Mesenchymal stem cell (in vitro differentiated cells and primary cell): ENCODE results near the gene SLC25A21.
A peak's percentile ranks its signal among the peaks of the same experiment; 100 is the strongest.
"Not testable (repeated sequence)": the region's sequence is repeated elsewhere in the genome, so short reads cannot be mapped to it uniquely, and the experiment has no call there.

Experiments used
- DNase-seq: peaks from one replicate; pipeline ENCODE4 v3.0.0-alpha.2; 2013
- H2AFZ ChIP-seq: one replicate; pipeline ENCODE4 v1.6.1; 2013; ENCODE audit warnings: low read depth, mild to moderate bottlenecking, control low read depth, inconsistent platforms, low read length, moderate library complexity
- H2AK5ac ChIP-seq: 2 replicates; pipeline ENCODE4 v1.6.1; 2013; ENCODE audit warnings: low read length, moderate library complexity, mild to moderate bottlenecking, inconsistent platforms; ENCODE audit not compliant: severe bottlenecking
- H2BK120ac ChIP-seq: one replicate; pipeline ENCODE4 v1.6.1; 2013; ENCODE audit warnings: low read depth, mild to moderate bottlenecking, inconsistent platforms, low read length, moderate library complexity
- H2BK12ac ChIP-seq, 2 experiments: one replicate each; pipeline ENCODE4 v1.6.1; 2013; ENCODE audit warnings: inconsistent platforms in 2 of 2, low read length in 2 of 2, mild to moderate bottlenecking in 2 of 2, moderate library complexity in 2 of 2, control low read depth in 1 of 2
- H2BK15ac ChIP-seq: one replicate; pipeline ENCODE4 v1.6.1; 2013; ENCODE audit warnings: mild to moderate bottlenecking, low read depth, inconsistent platforms; ENCODE audit not compliant: poor library complexity, severe bottlenecking
- H2BK5ac ChIP-seq: 2 replicates; pipeline ENCODE4 v1.6.1; 2013; ENCODE audit warnings: low read depth, mild to moderate bottlenecking, low read length, control low read depth, inconsistent platforms; ENCODE audit not compliant: poor library complexity, severe bottlenecking
- H3K14ac ChIP-seq, 2 experiments: one replicate each; pipeline ENCODE4 v1.6.1; 2013; ENCODE audit warnings: inconsistent platforms in 2 of 2, low read length in 2 of 2, control low read depth in 1 of 2, mild to moderate bottlenecking in 1 of 2, moderate library complexity in 1 of 2
- H3K18ac ChIP-seq, 2 experiments: one replicate each; pipeline ENCODE4 v1.6.1; 2013; ENCODE audit warnings: inconsistent platforms in 2 of 2, low read length in 2 of 2, control low read depth in 1 of 2, low read depth in 1 of 2, mild to moderate bottlenecking in 1 of 2
- H3K23ac ChIP-seq, 2 experiments: one replicate each; pipeline ENCODE4 v1.6.1; 2013; ENCODE audit warnings: inconsistent platforms in 2 of 2, low read length in 2 of 2, mild to moderate bottlenecking in 2 of 2, moderate library complexity in 2 of 2, control low read depth in 1 of 2
- H3K27ac ChIP-seq: 2 replicates; pipeline ENCODE4 v1.5.1; 2013; ENCODE audit warnings: mild to moderate bottlenecking, moderate library complexity, low read length, control low read depth, inconsistent platforms; ENCODE audit not compliant: poor library complexity, severe bottlenecking
- H3K27me3 ChIP-seq, 2 experiments: 2 replicates each; pipeline versions ENCODE4 v1.6.1 to v1.7.0; 2013; ENCODE audit warnings: low read length in 2 of 2, mild to moderate bottlenecking in 2 of 2, moderate library complexity in 2 of 2, control low read depth in 1 of 2, inconsistent platforms in 1 of 2; ENCODE audit not compliant: control insufficient read depth in 1 of 2, insufficient read depth in 1 of 2
- H3K36me3 ChIP-seq, 2 experiments: 2 replicates each; pipeline versions ENCODE4 v1.6.1 to v1.7.0; 2013; ENCODE audit warnings: low read length in 2 of 2, control low read depth in 1 of 2, inconsistent platforms in 1 of 2, low read depth in 1 of 2, mild to moderate bottlenecking in 1 of 2; ENCODE audit not compliant: insufficient read depth in 2 of 2, control insufficient read depth in 1 of 2
- H3K4ac ChIP-seq, 2 experiments: one replicate each; pipeline ENCODE4 v1.6.1; 2013; ENCODE audit warnings: inconsistent platforms in 2 of 2, low read length in 2 of 2, mild to moderate bottlenecking in 2 of 2, moderate library complexity in 2 of 2, control low read depth in 1 of 2, low read depth in 1 of 2
- H3K4me1 ChIP-seq: 2 replicates; pipeline ENCODE4 v1.6.1; 2013; ENCODE audit warnings: low read depth, low read length, control low read depth; ENCODE audit not compliant: control insufficient read depth, insufficient read depth
- H3K4me2 ChIP-seq: 2 replicates; pipeline ENCODE4 v1.6.1; 2013; ENCODE audit warnings: low read length, mild to moderate bottlenecking, inconsistent platforms; ENCODE audit not compliant: poor library complexity, severe bottlenecking
- H3K4me3 ChIP-seq, 2 experiments: 2 replicates each; pipeline versions ENCODE4 v1.5.1 to v1.7.0; 2013; ENCODE audit warnings: low read length in 2 of 2, mild to moderate bottlenecking in 2 of 2, control low read depth in 1 of 2, low read depth in 1 of 2; ENCODE audit not compliant: insufficient read depth in 1 of 2
- H3K79me1 ChIP-seq: replicated peaks from 2 replicates; pipeline ENCODE4 v1.6.1; 2013; ENCODE audit warnings: mild to moderate bottlenecking, control low read depth, low read length, inconsistent platforms; ENCODE audit not compliant: poor library complexity, severe bottlenecking
- H3K9ac ChIP-seq: 2 replicates; pipeline ENCODE4 v1.7.0; 2013; ENCODE audit warnings: mild to moderate bottlenecking, low read length, moderate library complexity
- H3K9me3 ChIP-seq: 2 replicates; pipeline ENCODE4 v1.7.0; 2013; ENCODE audit warnings: mild to moderate bottlenecking, low read length; ENCODE audit not compliant: control insufficient read depth
- H4K8ac ChIP-seq: one replicate; pipeline ENCODE4 v1.6.1; 2013; ENCODE audit warnings: inconsistent platforms, mild to moderate bottlenecking, low read length, moderate library complexity
- H4K91ac ChIP-seq: one replicate; pipeline ENCODE4 v1.6.1; 2013; ENCODE audit warnings: mild to moderate bottlenecking, low read length, inconsistent platforms
- WGBS: methylation state at CpG from one replicate; pipeline ENCODE4 v1.1.7; 2013; ENCODE audit warnings: mixed read lengths; 5-methylcytosine and 5-hydroxymethylcytosine counted together

SLC25A21 gene

DNA sequence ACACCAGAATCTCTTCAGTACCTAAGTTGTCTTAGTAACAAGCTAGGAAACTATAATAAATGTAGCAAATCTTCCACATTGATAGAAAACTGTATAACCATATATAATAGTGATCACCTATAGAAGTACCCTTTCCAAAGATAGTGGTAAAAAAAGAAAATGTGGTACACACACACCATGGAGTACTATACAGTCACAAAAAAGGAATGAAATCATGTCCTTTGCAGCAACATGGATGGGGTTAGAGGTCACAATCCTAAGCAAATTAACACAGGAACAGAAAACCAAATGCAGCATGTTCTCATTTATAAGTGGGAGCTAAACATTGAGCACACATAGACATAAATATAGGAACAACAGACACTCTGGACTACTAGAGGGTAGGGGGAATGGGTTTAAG, 90.5 kb downstream of the SLC25A21 start:
- H3K9me3 ChIP-seq = no peaks in the 10 kb centered on the region
- H3K4me2 ChIP-seq = no peak overlapping the region
- no peak overlapping the region for H4K91ac ChIP-seq
- no peaks in the 10 kb centered on the region for H3K79me1 ChIP-seq
- H3K4ac ChIP-seq = no peak overlapping the region
- H3K18ac ChIP-seq = no peak overlapping the region
- DNase-seq = no peak
- H2BK5ac ChIP-seq = no peak overlapping the region
- H3K27me3 ChIP-seq = no peaks in the 10 kb centered on the region
- H2AFZ ChIP-seq = no peak overlapping the region
- no peak overlapping the region for H3K27ac ChIP-seq
- no peak overlapping the region for H3K9ac ChIP-seq
- H2BK15ac ChIP-seq = no peak overlapping the region
- H3K4me3 ChIP-seq = no peak overlapping the region
- H4K8ac ChIP-seq = no peak overlapping the region
- H2AK5ac ChIP-seq = no peak overlapping the region
- H3K14ac ChIP-seq = no peak overlapping the region
- no peak overlapping the region for H2BK120ac ChIP-seq
- peaks cover 3% of the 10 kb centered on the region for H3K4me1 ChIP-seq
- no peaks in the 10 kb centered on the region for H3K36me3 ChIP-seq
- no peak overlapping the region for H3K23ac ChIP-seq
- H2BK12ac ChIP-seq = no peak overlapping the region

DNA sequence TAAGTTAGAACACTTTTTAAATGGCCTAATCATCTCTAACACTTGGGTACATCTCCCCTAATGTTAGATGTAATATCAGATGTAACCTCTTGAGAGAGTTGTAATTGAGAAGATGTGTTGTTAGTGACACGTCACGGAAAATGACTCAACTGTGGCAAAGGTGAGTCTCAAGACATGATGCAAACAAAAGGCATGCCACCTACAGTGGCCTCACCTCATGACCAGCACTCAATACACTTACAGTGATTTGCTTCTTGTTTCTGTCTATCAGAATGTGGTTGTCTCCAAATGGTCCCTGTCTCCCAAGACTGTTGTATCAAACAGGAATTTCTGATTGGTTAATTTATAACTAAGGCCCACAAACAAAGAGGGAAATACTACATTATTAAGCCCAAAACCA, 91.2 kb downstream of the SLC25A21 start:
- Histone ChIP-seq H2BK15ac (no peak overlapping the region), H2BK5ac (no peak overlapping the region), H3K36me3 (no peaks in the 10 kb centered on the region), H3K18ac (no peak overlapping the region), H3K4me1 (peaks cover 3% of the 10 kb centered on the region), H3K4ac (no peak overlapping the region), H2AFZ (no peak overlapping the region), H2BK120ac (no peak overlapping the region), H3K27ac (no peak overlapping the region), H3K9me3 (no peaks in the 10 kb centered on the region), H3K4me2 (no peak overlapping the region), H3K14ac (no peak overlapping the region), H3K4me3 (no peak overlapping the region), H2AK5ac (no peak overlapping the region), H4K91ac (no peak overlapping the region), H3K79me1 (no peaks in the 10 kb centered on the region), H2BK12ac (no peak overlapping the region), H3K23ac (no peak overlapping the region), H3K9ac (no peak overlapping the region), H4K8ac (no peak overlapping the region), H3K27me3 (no peaks in the 10 kb centered on the region)
- 82% methylated on average over 2 of the region's 2 CpGs for WGBS
- DNase-seq = no peak

DNA sequence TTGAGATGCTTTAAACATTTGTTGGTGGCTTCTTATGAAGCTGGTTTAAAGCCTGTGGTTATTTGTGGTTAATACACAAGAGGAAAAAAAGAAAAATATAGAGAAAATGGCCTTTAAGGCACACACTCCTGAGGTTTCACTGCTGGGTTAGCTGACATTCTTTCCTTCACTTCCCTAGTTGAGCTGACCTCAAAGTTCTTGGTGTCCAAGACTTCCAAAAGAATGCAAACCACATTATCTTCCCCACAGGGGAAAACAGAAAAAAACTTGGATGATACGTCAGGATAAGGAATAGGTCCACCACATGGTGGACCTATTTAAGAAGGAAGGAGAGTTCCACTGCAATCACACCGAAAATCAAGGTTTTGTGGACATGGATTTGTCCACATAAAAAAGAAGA, 94.3 kb downstream of the SLC25A21 start:
- Histone ChIP-seq H3K9ac (no peak overlapping the region), H3K14ac (no peak overlapping the region), H3K18ac (no peak overlapping the region), H3K36me3 (no peaks in the 10 kb centered on the region), H2BK12ac (no peak overlapping the region), H2AK5ac (no peak overlapping the region), H3K27ac (no peak overlapping the region), H2BK15ac (no peak overlapping the region), H3K4me2 (no peak overlapping the region), H2AFZ (no peak overlapping the region), H4K8ac (no peak overlapping the region), H3K9me3 (no peaks in the 10 kb centered on the region), H3K79me1 (no peaks in the 10 kb centered on the region), H3K4me1 (no peaks in the 10 kb centered on the region), H3K23ac (no peak overlapping the region), H2BK5ac (no peak overlapping the region), H3K27me3 (no peaks in the 10 kb centered on the region), H3K4ac (no peak overlapping the region), H2BK120ac (no peak overlapping the region), H4K91ac (no peak overlapping the region), H3K4me3 (no peak overlapping the region)
- DNase-seq = peak; percentile 22
- 57% methylated on average over 2 of the region's 2 CpGs for WGBS

DNA sequence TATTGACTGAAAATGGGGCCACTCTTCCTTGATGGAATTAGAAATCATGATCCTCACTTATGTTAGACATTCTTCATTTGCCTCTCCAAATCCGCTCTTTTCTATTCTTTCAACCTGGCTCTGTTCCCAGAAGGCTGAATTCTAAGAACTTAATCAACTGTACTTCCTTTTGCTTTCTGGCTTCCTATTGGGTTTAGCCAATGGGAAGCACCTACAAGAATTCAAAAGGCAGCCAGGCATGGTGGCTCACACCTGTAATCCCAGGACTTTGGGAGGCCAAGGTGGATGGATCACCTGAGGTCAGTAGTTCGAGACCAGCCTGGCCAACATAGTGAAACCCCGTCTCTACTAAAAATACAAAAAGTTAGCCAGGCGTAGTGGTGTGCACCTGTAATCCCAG, 98.1 kb downstream of the SLC25A21 start:
- H2AK5ac ChIP-seq, H2BK15ac ChIP-seq, H3K4me3 ChIP-seq, H3K23ac ChIP-seq, H2AFZ ChIP-seq, H3K27ac ChIP-seq, H4K91ac ChIP-seq, H3K4me2 ChIP-seq, DNase-seq, H3K4ac ChIP-seq, H3K9me3 ChIP-seq, H3K9ac ChIP-seq, H3K4me1 ChIP-seq, H3K18ac ChIP-seq, H2BK5ac ChIP-seq, H3K79me1 ChIP-seq, H3K14ac ChIP-seq, H3K36me3 ChIP-seq, H2BK12ac ChIP-seq, H4K8ac ChIP-seq, H3K27me3 ChIP-seq, H2BK120ac ChIP-seq: not testable (repeated sequence)
- WGBS = 87% methylated on average over 4 of the region's 4 CpGs
